Thymus (tissue), 14 donors: ENCODE measurements around the gene LAMA2. TPM values are rescaled to one million over a fixed set of nuclear protein-coding genes. Genes with fewer than 3 reads are reported as not detected.

Experiments used
- DNase-seq, 9 donors: peaks; one replicate each; pipeline ENCODE4 v3.0.0-alpha.2; 2013; ENCODE audit warnings: low spot score in 9 of 9, low read depth in 6 of 9, missing footprints in 1 of 9
- H3K27ac ChIP-seq, 2 donors: one replicate each; pipeline ENCODE4 v1.5.1; 2013; ENCODE audit warnings: control low read depth in 1 of 2, low read depth in 1 of 2, low read length in 1 of 2, mild to moderate bottlenecking in 1 of 2, moderate library complexity in 1 of 2
- H3K27me3 ChIP-seq, 2 donors: one replicate each; pipeline ENCODE4 v1.5.1; 2013; ENCODE audit warnings: low read length in 1 of 2; ENCODE audit not compliant: control insufficient read depth in 2 of 2, insufficient read depth in 1 of 2
- H3K36me3 ChIP-seq, 2 donors: one replicate each; pipeline ENCODE4 v1.5.1; 2013; ENCODE audit warnings: low read length in 1 of 2, mild to moderate bottlenecking in 1 of 2, moderate library complexity in 1 of 2; ENCODE audit not compliant: control insufficient read depth in 2 of 2, insufficient read depth in 2 of 2
- H3K4me1 ChIP-seq, 2 donors: one replicate each; pipeline ENCODE4 v1.5.1; 2013; ENCODE audit warnings: low read length in 2 of 2; ENCODE audit not compliant: control insufficient read depth in 2 of 2, insufficient read depth in 2 of 2
- H3K4me3 ChIP-seq, 2 donors: one replicate each; pipeline ENCODE4 v1.5.1; 2013; ENCODE audit warnings: low read length in 2 of 2, control low read depth in 1 of 2, mild to moderate bottlenecking in 1 of 2
- H3K9me3 ChIP-seq, 2 donors: one replicate each; pipeline ENCODE4 v1.5.1; 2013; ENCODE audit warnings: low read length in 1 of 2, mild to moderate bottlenecking in 1 of 2; ENCODE audit not compliant: control insufficient read depth in 2 of 2, insufficient read depth in 1 of 2
- WGBS: extraction: QIAGEN DNeasy Blood & Tissue Kit; methylation state at CpG from one replicate; pipeline ENCODE4 v1.1.7; 2013; 5-methylcytosine and 5-hydroxymethylcytosine counted together
- long read RNA-seq, 10 donors: transcript quantifications; one replicate each; lab custom pipeline, GENCODE V29; 2026
- polyA plus RNA-seq: library from polyadenylated mRNA; stranded (reverse); fragments of 200-250 nt; gene quantifications from one replicate; pipeline ENCODE4 v1.2.3, GENCODE V29; 2013
- total RNA-seq: library from RNA; stranded (reverse); fragments of 120-200 nt; gene quantifications from one replicate; pipeline ENCODE4 v1.2.4, GENCODE V29; 2013
- donor health status: healthy.

Gene LAMA2
- total RNA-seq (4.0 TPM), polyA plus RNA-seq (2.4 TPM)
- long read RNA-seq, donor 1 = 0 reads
- long read RNA-seq, donor 2 = 0 reads
- long read RNA-seq, donor 3 = 0 reads
- long read RNA-seq, donor 4 = 0 reads
- long read RNA-seq, donor 5, partial matches to known transcripts = 9 of 9 reads
- long read RNA-seq, donor 5, other reads (novel, unspliced or antisense) = 0 of 9 reads
- long read RNA-seq, donor 6 = 0 reads
- long read RNA-seq, donor 7 = 0 reads
- long read RNA-seq, donor 8 = 0 reads
- long read RNA-seq, donor 9 = 0 reads
- long read RNA-seq, donor 10 = 0 reads

- Histone ChIP-seq H3K4me3 (peak within 1 kb of the TSS in 1 of 2 donors; percentile 14), H3K27ac (peak within 1 kb of the TSS in 1 of 2 donors; percentile 27), H3K36me3 (no peaks in the 10 kb centered on the region), H3K4me1 (no peaks in the 10 kb centered on the region), H3K9me3 (peaks cover 0 to 4% of the 10 kb centered on the region in 2 donors), H3K27me3 (peaks cover 2 to 28% of the 10 kb centered on the region in 2 donors)
- 8% methylated on average over 36 of the region's 36 CpGs for WGBS
- DNase-seq = peak in 2 of 9 donors; percentile 1 to 2
These were observed at the start of gene LAMA2 for GRCh38 chr6:128882991-128883611. Gene LAMA2 (plus strand): TSS chr6:128883138. CDS start chr6:128883246, 108 bp downstream.

- Histone ChIP-seq H3K4me1 (no peaks in the 10 kb centered on the region), H3K27ac (no peak overlapping the region), H3K27me3 (no peaks in the 10 kb centered on the region), H3K4me3 (no peak overlapping the region), H3K36me3 (no peaks in the 10 kb centered on the region), H3K9me3 (no peaks in the 10 kb centered on the region)
- 74% methylated on average over 1 of the region's 1 CpG for WGBS
- DNase-seq = no peak
These were observed 46.2 kb upstream of the LAMA2 start for GRCh38 chr6:128836761-128837160.

- no peaks in the 10 kb centered on the region for H3K27me3 ChIP-seq
- no peak for DNase-seq
- no peaks in the 10 kb centered on the region for H3K4me1 ChIP-seq
- no peak overlapping the region for H3K4me3 ChIP-seq
- no peaks in the 10 kb centered on the region for H3K9me3 ChIP-seq
- no peak overlapping the region for H3K27ac ChIP-seq
- no peaks in the 10 kb centered on the region for H3K36me3 ChIP-seq
- 85% methylated on average over 4 of the region's 4 CpGs for whole genome bisulfite sequencing
These were observed 41.4 kb upstream of the LAMA2 start for GRCh38 chr6:128841518-128841917.

- Histone ChIP-seq H3K27me3 (no peaks in the 10 kb centered on the region), H3K9me3 (no peaks in the 10 kb centered on the region), H3K27ac (no peak overlapping the region), H3K36me3 (no peaks in the 10 kb centered on the region), H3K4me1 (no peaks in the 10 kb centered on the region), H3K4me3 (no peak overlapping the region)
- no peak for DNase-seq
- WGBS = 90% methylated on average over 2 of the region's 2 CpGs
These were observed 38.3 kb upstream of the LAMA2 start for GRCh38 chr6:128844598-128844997.

- no peak overlapping the region for H3K4me3 ChIP-seq
- H3K27ac ChIP-seq = no peak overlapping the region
- no peaks in the 10 kb centered on the region for H3K36me3 ChIP-seq
- H3K9me3 ChIP-seq = no peaks in the 10 kb centered on the region
- DNase-seq = no peak
- WGBS = 60% methylated on average over 4 of the region's 4 CpGs
- no peaks in the 10 kb centered on the region for H3K4me1 ChIP-seq
- H3K27me3 ChIP-seq = no peaks in the 10 kb centered on the region
These were observed 35.3 kb upstream of the LAMA2 start for GRCh38 chr6:128847431-128848210.

GRCh38 chr6:128848212-128848935 lies 34.6 kb upstream of the LAMA2 start:
- Histone ChIP-seq H3K27me3 (no peaks in the 10 kb centered on the region), H3K4me3 (no peak overlapping the region), H3K36me3 (no peaks in the 10 kb centered on the region), H3K27ac (no peak overlapping the region), H3K4me1 (no peaks in the 10 kb centered on the region), H3K9me3 (no peaks in the 10 kb centered on the region)
- 87% methylated on average over 7 of the region's 7 CpGs for WGBS
- no peak for DNase-seq

- DNase-seq = no peak
- WGBS = 93% methylated on average over 5 of the region's 5 CpGs
- H3K27me3 ChIP-seq = no peaks in the 10 kb centered on the region
- no peaks in the 10 kb centered on the region for H3K36me3 ChIP-seq
- no peak overlapping the region for H3K27ac ChIP-seq
- H3K9me3 ChIP-seq = no peaks in the 10 kb centered on the region
- H3K4me1 ChIP-seq = no peaks in the 10 kb centered on the region
- no peak overlapping the region for H3K4me3 ChIP-seq
These were observed 27.3 kb upstream of the LAMA2 start for GRCh38 chr6:128855581-128856085.

GRCh38 chr6:128857806-128858205 lies 25.1 kb upstream of the LAMA2 start:
- WGBS = 70% methylated on average over 5 of the region's 5 CpGs
- Histone ChIP-seq H3K4me1 (no peaks in the 10 kb centered on the region), H3K9me3 (no peaks in the 10 kb centered on the region), H3K4me3 (no peak overlapping the region), H3K27ac (no peak overlapping the region), H3K27me3 (no peaks in the 10 kb centered on the region), H3K36me3 (no peaks in the 10 kb centered on the region)
- DNase-seq = no peak
